NCI-H526 treated with DMSO at 0.1 percent for 48 hours (cell line): ENCODE data around the gene ZNF75A.

Source experiments
- DNase-seq: peaks from one replicate; lab custom pipeline; 2025; lab: John Stamatoyannopoulos, UW

The ZNF75A gene

GRCh38 chr16:3289998-3290673 is 15.2 kb upstream of the ZNF75A start:
- no peak for DNase-seq

DNA sequence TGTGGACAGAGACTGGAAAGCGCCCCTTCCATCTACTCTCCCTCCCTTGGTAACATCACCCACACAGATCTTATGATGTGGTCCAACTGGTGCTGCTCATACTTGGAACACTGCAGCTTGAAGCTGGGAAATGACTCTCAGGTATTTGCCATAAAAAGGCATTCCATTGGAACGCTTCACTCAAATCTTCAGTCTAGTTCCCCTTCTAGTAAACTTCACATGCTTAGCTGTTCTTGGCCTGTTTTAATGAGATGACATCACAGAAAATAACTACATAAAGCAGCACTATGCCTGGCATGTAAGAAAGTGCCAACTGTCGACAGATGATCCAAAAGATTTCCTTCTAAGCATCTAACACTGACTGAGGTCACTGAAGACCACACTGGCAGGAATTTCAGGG is 12.7 kb upstream of the ZNF75A start:
- DNase-seq = no peak

DNA sequence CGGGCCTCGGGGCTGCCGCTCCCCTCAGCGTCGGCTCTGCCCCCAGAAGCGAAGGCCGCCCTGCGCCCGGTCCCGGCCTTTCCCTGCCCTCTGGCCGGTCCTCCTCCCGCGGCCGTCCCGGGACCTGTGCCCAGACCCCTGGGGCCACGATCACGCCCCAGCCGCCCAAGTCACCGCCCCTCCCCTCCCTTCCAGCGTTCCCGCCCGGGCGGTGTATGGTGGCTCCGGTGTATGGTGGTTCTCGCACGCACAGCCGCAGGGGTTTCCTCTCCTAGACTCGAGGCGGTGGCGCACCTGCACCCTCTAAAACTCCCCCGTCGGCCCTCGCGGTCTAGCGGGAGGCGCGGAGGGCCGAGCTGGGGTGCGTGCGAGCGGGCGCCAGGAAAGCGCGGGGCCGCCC is 10.1 kb upstream of the ZNF75A start:
- no peak for DNase-seq

GRCh38 chr16:3295783-3296182 is 9.5 kb upstream of the ZNF75A start:
- DNase-seq = no peak

GRCh38 chr16:3304370-3304769 is 927 bp upstream of the ZNF75A start:
- no peak for DNase-seq

GRCh38 chr16:3306078-3306477 is 781 bp downstream of the ZNF75A start:
- DNase-seq = no peak

DNA sequence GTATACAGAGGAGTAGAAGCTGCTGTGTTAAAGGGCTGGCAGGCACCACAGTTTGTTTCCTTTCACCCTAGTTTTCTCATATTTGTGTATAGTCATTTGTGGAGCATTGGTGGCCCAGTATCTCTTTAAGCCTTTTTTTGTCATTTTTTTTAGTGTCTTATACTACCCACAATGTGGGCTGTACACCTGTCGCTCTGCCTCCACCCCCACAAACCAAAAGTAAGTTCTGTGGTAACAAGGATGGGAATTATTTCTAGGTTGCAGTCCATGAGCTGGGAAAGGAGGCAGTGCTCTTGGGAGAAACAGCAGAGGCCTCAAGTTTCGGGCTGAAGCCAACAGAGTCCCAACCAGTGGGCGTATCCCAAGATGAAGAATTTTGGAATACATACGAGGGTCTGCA is 6.2 kb downstream of the ZNF75A start:
- DNase-seq = no peak

GRCh38 chr16:3317315-3317999 is 12.2 kb downstream of the ZNF75A start:
- DNase-seq = no peak

- no peak for DNase-seq
These were observed 16.5 kb downstream of the ZNF75A start for GRCh38 chr16:3321816-3322215.

DNA sequence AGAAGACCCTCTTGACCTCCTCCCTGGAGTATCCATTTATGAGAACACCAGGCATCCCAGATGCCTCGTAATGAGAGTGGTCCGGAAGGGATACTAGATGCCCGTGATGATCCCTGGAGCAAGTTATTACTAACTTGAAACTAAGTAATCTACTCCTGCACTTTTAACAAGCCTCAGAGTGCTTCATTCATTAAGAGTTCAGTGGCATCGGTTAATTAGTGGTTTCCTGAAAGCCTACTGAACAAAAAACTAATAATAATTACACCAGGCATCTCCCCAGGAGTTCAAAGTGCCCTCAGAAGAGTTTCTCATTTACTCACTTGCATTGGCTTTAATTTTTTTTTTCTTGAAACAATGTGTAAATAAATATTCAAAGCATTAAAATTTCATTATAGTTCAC is 22.2 kb downstream of the ZNF75A start:
- DNase-seq = no peak

GRCh38 chr16:3328104-3328503 is 22.8 kb downstream of the ZNF75A start:
- DNase-seq = no peak

- no peak for DNase-seq
These were observed 23.3 kb downstream of the ZNF75A start for GRCh38 chr16:3328643-3329042.

DNA sequence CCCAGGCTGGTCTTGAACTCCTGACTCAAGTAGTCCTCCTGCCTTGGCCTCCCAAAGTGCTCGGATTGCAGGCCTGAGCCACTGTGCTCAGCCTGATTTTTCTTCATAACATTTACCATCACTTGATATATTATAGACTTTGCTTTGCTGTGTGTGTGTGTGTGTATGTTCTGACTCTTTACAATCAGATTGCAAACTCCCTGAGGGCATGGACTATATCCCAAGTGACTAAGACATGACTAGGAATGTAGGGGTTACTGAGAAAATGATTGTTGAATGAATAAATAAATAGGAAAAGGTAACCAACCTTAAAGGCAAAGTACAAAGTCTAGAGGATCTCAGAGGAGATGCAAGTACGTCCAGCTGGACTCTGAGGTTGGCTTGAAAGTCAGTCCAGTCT is 40.7 kb downstream of the ZNF75A start:
- DNase-seq = no peak

GRCh38 chr16:3347586-3347985 is 42.3 kb downstream of the ZNF75A start:
- DNase-seq = no peak

DNA sequence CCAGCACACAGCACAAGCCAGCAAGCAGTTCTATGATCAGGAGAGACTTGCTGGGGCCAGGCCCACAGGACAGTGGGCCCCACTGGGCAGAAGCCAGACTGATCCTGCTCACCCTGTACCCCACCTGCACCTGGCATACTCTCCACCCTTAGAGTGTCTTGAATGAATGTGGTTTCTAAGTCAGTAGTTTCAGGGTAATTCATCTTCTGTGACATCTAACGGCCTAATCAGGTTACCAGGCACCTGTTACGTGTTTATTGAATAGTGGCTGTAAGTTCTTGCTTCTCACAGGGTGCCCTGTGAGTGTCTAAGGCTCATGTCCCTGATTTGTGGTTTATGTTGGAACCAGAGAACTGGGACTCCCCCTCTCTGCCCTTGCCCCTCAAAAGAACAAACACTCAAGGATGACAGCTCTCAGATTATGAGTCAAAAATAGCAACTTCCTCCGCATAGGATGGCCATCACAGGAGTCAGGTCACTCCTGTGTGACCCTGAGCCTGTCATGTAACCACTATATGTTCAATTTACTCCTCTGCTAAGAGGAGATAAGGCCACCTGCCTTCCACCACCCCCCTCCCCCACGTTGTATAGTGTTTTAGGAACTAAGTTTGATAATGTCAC is 43.4 kb downstream of the ZNF75A start:
- DNase-seq = no peak

- no peak for DNase-seq
These were observed 43.9 kb downstream of the ZNF75A start for GRCh38 chr16:3349175-3349574.

DNA sequence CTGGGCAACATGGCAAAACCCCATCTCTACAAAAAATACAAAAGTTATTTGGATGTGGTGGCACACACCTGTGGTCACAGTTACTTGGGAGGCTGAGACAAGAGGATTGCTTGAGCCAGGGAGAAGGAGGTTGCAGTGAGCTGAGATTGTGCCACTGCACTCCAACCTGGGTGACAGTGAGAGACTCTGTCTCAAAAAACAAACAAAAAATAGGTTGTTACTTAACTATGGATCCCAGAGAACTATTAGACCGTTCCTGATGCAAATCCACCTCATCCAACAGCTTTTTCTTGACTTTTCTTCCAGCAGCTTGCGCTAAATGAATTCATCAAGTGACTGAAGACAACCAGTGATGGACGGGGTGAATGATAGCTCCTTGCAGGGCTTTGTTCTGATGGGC is 50.3 kb downstream of the ZNF75A start, which contains the start of gene OR2C1:
TSS of gene OR2C1 (plus strand) at position 301 of the 400 bp plus-strand sequence. CDS start at position 353, 52 bp downstream.
- DNase-seq = no peak

DNA sequence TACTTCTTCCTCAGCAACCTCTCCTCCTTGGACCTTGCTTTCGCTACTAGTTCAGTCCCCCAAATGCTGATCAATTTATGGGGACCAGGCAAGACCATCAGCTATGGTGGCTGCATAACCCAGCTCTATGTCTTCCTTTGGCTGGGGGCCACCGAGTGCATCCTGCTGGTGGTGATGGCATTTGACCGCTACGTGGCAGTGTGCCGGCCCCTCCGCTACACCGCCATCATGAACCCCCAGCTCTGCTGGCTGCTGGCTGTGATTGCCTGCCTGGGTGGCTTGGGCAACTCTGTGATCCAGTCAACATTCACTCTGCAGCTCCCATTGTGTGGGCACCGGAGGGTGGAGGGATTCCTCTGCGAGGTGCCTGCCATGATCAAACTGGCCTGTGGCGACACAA is 50.8 kb downstream of the ZNF75A start:
- no peak for DNase-seq

DNA sequence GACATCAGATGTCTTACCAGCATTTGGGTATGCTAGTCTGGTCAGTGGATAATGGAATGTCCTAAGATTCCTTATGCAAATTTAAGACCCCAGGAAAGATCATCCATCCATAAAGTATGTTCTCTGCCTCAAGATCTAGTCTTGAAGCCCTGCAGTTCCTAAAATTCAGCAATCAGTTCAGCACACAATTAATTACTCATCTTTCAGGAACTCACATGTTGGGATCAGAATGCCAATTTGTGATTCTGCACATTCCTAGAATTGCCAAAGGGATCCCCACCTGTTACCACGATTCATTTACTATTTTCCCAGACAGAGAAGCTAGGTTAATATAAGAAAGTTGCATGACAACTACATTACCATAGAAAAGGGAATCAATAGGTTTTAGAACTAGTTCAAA is 53.6 kb downstream of the ZNF75A start:
- DNase-seq = no peak

- no peak for DNase-seq
These were observed 57.6 kb downstream of the ZNF75A start for GRCh38 chr16:3362931-3363330.

- DNase-seq = no peak
These were observed 58.5 kb downstream of the ZNF75A start for GRCh38 chr16:3363793-3364192.

- DNase-seq = no peak
These were observed 59.6 kb downstream of the ZNF75A start for GRCh38 chr16:3364774-3365427.
